Left ventricle myocardium inferior (tissue), 1 donor: ENCODE measurements around the gene KIF2A. TPM values are rescaled to one million over a fixed set of nuclear protein-coding genes. Genes with fewer than 3 reads are reported as not detected.

Experiments
- DNase-seq: peaks from one replicate; pipeline ENCODE4 v3.0.0-alpha.2; 2020
- H3K27ac ChIP-seq: fragments of 200-600 bp; replicated peaks from 2 replicates; pipeline ENCODE4 v1.8.0; 2021
- H3K27me3 ChIP-seq: fragments of 200-600 bp; 2 replicates; pipeline ENCODE4 v1.8.0; 2021; ENCODE audit warnings: low read depth
- H3K36me3 ChIP-seq: fragments of 200-600 bp; 2 replicates; pipeline ENCODE4 v1.8.0; 2021
- H3K4me1 ChIP-seq: fragments of 200-600 bp; 2 replicates; pipeline ENCODE4 v1.8.0; 2021
- H3K4me3 ChIP-seq: fragments of 200-600 bp; 2 replicates; pipeline ENCODE4 v1.8.0; 2021; ENCODE audit warnings: mild to moderate bottlenecking, moderate library complexity
- H3K9me3 ChIP-seq: fragments of 200-600 bp; replicated peaks from 2 replicates; pipeline ENCODE4 v1.8.0; 2021
- intact Hi-C: fragments of 100-400 bp; cut with micrococcal nuclease; formaldehyde crosslinking; loops from one replicate; pipeline ENCODE4 v1.11.0; 2022
- total RNA-seq: library from RNA; stranded (reverse); fragmentation: NEBNext Ultra II Directional; extraction: Animal tissue kit (Norgen Biotek cat#: 25700); gene quantifications from one replicate; pipeline ENCODE4 v1.2.1, GENCODE V29; 2021
- TF ChIP-seq, protein P1 (sequence below): fragments of 200-600 bp; IDR thresholded peaks from 2 replicates; pipeline ENCODE4 v1.8.0; 2021; ENCODE audit warnings: antibody characterized with exemption, mild to moderate bottlenecking, borderline replicate concordance
- donor health status: DM: no; HTN: yes; CAD: no; lungs with severe emphysema.

The KIF2A gene
- total RNA-seq, 1 donor from 2014 or later, result 9.7 TPM

GRCh38 chr5:62271870-62272269, 34.1 kb upstream of the KIF2A start:
- no peak overlapping the region for H3K4me3 ChIP-seq
- no peak for DNase-seq
- H3K4me1 ChIP-seq, result no peaks in the 10 kb centered on the region
- TF ChIP-seq, protein P1, sequence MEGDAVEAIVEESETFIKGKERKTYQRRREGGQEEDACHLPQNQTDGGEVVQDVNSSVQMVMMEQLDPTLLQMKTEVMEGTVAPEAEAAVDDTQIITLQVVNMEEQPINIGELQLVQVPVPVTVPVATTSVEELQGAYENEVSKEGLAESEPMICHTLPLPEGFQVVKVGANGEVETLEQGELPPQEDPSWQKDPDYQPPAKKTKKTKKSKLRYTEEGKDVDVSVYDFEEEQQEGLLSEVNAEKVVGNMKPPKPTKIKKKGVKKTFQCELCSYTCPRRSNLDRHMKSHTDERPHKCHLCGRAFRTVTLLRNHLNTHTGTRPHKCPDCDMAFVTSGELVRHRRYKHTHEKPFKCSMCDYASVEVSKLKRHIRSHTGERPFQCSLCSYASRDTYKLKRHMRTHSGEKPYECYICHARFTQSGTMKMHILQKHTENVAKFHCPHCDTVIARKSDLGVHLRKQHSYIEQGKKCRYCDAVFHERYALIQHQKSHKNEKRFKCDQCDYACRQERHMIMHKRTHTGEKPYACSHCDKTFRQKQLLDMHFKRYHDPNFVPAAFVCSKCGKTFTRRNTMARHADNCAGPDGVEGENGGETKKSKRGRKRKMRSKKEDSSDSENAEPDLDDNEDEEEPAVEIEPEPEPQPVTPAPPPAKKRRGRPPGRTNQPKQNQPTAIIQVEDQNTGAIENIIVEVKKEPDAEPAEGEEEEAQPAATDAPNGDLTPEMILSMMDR, result no peak
- no peaks in the 10 kb centered on the region for H3K36me3 ChIP-seq
- H3K27ac ChIP-seq, result no peak overlapping the region
- intact Hi-C loops, result no loop called here
- H3K27me3 ChIP-seq, result no peaks in the 10 kb centered on the region
- no peaks in the 10 kb centered on the region for H3K9me3 ChIP-seq

GRCh38 chr5:62273687-62274086, 32.3 kb upstream of the KIF2A start:
- Histone ChIP-seq H3K36me3 (no peaks in the 10 kb centered on the region), H3K4me1 (peaks cover 3% of the 10 kb centered on the region), H3K27ac (no peak overlapping the region), H3K27me3 (no peaks in the 10 kb centered on the region), H3K4me3 (no peak overlapping the region), H3K9me3 (no peaks in the 10 kb centered on the region)
- intact Hi-C loops, result no loop called here
- TF ChIP-seq, protein P1, result no peak
- no peak for DNase-seq

DNA sequence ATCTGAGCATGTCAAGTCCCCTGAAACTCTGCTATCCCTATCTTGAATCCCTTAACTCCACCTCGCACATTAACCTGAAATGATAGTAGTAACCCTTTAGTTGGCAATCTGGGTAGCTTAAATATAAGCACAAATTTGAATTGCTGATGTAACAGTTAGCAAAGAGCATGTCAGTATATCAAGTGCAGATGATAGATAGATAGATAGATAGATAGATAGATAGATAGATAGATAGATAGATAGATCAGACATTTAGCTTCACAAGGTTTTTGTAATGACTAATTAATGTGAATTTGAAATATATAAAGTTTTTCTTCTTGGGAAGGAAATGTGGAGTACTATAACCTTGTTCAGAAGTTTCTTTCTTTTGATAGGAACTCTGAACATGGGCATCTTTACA, 30.4 kb upstream of the KIF2A start:
- TF ChIP-seq, protein P1, result no peak
- intact Hi-C loops, result no loop called here
- H3K9me3 ChIP-seq, result no peaks in the 10 kb centered on the region

GRCh38 chr5:62281411-62281810, 24.6 kb upstream of the KIF2A start:
- TF ChIP-seq, protein P1, result no peak
- H3K4me3 ChIP-seq, result no peak overlapping the region
- H3K36me3 ChIP-seq, result no peaks in the 10 kb centered on the region
- H3K27ac ChIP-seq, result no peak overlapping the region
- no peak for DNase-seq
- H3K9me3 ChIP-seq, result peaks cover 6% of the 10 kb centered on the region
- intact Hi-C loops, result no loop called here
- peaks cover 3% of the 10 kb centered on the region for H3K4me1 ChIP-seq
- no peaks in the 10 kb centered on the region for H3K27me3 ChIP-seq

More for the DNA sequence above, 30.4 kb upstream of the KIF2A start:
- H3K36me3 ChIP-seq, result no peaks in the 10 kb centered on the region
- H3K27ac ChIP-seq, result no peak overlapping the region
- H3K27me3 ChIP-seq, result no peaks in the 10 kb centered on the region
- no peak overlapping the region for H3K4me3 ChIP-seq
- H3K4me1 ChIP-seq, result peaks cover 3% of the 10 kb centered on the region
- no peak for DNase-seq

DNA sequence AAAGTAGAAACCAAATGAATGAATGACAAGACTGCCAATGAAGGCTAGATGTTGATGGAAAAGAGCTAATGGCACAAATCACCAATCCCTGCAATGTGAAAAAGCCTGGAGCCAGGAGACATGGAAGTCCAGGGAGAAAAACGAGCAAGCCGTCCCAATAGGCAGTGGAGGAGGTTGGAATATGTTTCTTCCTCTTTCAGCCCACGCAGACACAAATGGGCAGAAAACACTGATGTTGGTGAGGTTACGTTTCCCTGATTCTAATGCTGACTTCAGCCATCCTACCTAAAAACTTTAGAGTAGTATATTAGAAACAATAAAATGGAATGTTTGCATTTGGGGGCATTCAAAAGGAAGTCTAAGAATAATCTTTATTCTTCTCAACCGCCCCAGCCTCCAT, 23.9 kb upstream of the KIF2A start:
- H3K4me3 ChIP-seq, result no peak overlapping the region
- H3K36me3 ChIP-seq, result no peaks in the 10 kb centered on the region
- TF ChIP-seq, protein P1, result no peak
- intact Hi-C loops, result no loop called here
- H3K4me1 ChIP-seq, result peaks cover 3% of the 10 kb centered on the region
- no peaks in the 10 kb centered on the region for H3K27me3 ChIP-seq
- peaks cover 6% of the 10 kb centered on the region for H3K9me3 ChIP-seq
- H3K27ac ChIP-seq, result no peak overlapping the region
- DNase-seq, result no peak

- no peak for DNase-seq
- Histone ChIP-seq H3K9me3 (peaks cover 6% of the 10 kb centered on the region), H3K27me3 (no peaks in the 10 kb centered on the region), H3K27ac (no peak overlapping the region), H3K4me3 (no peak overlapping the region), H3K36me3 (no peaks in the 10 kb centered on the region), H3K4me1 (no peaks in the 10 kb centered on the region)
- intact Hi-C loops, result no loop called here
- TF ChIP-seq, protein P1, result no peak
Observed at GRCh38 chr5:62283005-62283404, 23.0 kb upstream of the KIF2A start.
